AML-193 (cell line): ENCODE data around the gene MAP4K4.
A peak's percentile ranks its signal among the peaks of the same experiment; 100 is the strongest.
"Not testable (repeated sequence)": the region's sequence is repeated elsewhere in the genome, so short reads cannot be mapped to it uniquely, and the experiment has no call there.

Source experiments
- DNase-seq, 2 experiments: peaks; one replicate each; lab custom pipeline; 2025; lab: John Stamatoyannopoulos, UW

Gene MAP4K4

DNA sequence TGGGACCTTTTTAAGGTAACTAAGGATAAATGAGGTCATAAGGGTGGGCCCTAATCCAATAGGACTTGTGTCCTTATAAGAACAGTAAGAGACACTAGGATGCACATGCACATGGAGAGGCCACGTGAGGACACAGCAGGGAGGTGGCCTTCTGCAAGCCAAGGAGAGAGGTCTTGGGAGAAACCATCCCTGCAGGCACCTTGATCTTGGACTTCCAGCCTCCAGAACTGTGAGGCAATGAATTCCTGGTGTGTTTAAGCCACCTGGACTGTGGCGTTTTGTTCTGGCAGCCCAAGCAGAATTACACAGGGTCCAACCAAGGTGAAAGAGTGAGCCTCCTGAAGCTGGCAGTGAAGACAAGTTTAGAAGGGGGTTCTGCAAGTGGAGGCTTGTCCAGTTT lies 204.7 kb downstream of the MAP4K4 start:
- no peak for DNase-seq

- DNase-seq: no peak
These were observed 207.4 kb downstream of the MAP4K4 start for GRCh38 chr2:101904916-101905315.

GRCh38 chr2:101905746-101906336 lies 208.3 kb downstream of the MAP4K4 start:
- no peak for DNase-seq

DNA sequence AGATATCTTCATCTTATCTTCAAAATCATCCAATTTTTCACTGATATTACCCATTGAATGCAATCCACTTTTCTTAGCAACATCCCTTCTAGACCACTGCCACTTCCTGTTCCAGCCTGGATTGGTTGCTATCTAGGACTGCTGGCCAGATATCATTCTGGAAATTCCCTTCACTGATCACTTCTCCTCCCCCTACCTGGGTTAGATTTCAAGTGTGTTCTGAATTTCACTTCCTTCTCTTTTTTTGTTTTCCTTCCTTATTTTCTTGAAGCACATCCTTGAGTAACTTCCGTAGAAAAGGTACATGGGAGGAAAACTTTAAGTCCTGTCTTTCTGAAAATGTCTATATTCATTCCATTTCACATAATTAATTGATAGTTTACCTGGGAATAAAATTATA lies 212.3 kb downstream of the MAP4K4 start:
- DNase-seq: no peak

- no peak for DNase-seq
These were observed 215.0 kb downstream of the MAP4K4 start for GRCh38 chr2:101912545-101912944.

- DNase-seq: peak; percentile 81 to 93
These were observed 223.9 kb downstream of the MAP4K4 start for GRCh38 chr2:101921319-101921952.

DNA sequence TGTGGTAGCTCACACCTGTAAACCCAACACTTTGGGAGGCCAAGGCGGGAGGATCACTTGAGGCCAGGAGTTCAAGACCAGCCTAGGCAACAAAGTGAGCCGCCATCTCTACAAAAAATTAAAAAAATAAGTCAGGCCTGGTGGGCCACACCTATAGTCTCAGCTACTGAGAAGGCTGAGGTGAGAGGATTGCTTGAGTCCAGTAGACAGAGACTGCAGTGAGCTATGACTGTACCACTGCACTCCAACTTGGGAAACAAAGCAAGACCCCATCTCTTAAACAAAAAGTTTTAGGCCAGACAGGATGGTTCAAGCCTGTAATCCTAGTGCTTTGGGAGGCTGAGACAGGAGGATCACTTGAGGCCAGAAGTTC lies 224.4 kb downstream of the MAP4K4 start:
- no peak for DNase-seq

- not testable (repeated sequence) for DNase-seq
These were observed 226.8 kb downstream of the MAP4K4 start for GRCh38 chr2:101924311-101924710.

DNA sequence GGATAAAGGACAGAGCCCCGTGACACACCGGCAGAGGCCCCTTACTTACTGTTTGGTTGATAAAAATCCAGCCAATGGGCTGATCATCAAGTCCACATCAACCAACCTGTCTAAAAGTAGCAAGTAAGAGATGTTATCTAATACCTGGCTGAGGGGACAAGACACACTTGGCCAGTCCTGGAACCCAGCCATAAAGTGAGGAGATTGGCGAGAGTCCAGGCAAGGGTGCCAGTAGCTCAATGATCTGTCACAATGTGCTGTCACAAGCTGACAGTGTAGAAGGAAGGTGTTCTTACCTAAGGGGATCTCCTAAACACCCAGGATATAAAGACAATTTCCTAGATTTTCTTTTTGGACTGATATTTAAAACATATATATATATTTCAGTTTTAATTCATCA lies 232.5 kb downstream of the MAP4K4 start:
- DNase-seq: no peak

- no peak for DNase-seq
These were observed 233.3 kb downstream of the MAP4K4 start for GRCh38 chr2:101930847-101931246.

DNA sequence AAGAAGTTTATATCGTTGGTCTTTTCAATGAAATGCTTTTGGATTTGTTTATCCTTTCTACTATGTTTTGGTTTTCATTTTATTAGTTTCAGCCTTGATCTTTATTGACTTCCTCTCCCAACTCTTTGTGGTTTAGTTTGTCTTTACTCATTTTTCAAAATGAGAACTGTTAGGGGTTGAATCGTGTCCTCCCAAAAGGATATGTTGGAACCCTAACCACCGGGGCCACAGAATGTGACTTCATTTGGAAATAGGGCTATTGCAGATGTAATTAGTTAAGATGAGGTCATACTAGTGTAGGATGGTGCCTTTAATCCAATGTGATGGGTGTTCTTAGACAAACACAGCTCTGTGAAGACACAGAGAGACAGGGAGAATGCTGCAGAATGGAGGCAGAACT lies 233.9 kb downstream of the MAP4K4 start:
- DNase-seq: no peak

DNA sequence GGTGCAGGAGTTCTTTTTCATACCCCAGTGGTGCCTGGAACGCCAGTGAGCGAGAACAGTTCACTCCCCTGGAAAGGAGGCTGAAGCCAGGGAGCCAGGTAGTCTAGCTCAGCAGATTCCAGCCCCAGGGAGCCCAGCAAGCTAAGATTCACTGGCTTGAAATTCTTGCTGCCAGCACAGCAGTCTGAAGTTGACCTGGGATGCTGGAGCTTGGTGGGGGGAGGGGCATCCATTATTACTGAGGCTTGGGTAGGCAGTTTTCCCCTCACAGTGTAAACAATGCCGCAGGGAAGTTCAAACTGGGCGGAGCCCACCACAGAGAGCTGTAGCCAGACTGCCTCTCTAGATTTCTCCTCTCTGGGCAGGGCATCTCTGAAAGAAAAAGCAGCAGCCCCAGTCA lies 238.3 kb downstream of the MAP4K4 start:
- not testable (repeated sequence) for DNase-seq

GRCh38 chr2:101942851-101943250 lies 245.3 kb downstream of the MAP4K4 start:
- DNase-seq: no peak
